ENCODE results near the gene ZER1.

- TF ChIP-seq CREB5 (CRISPR knock-in tag; IDR thresholded peaks at IDR 0.05; ENCODE audit: low read depth) (no peak), BACH2 (CRISPR knock-in tag; IDR thresholded peaks at IDR 0.05; ENCODE audit: borderline replicate concordance) (no peak), GLIS3 (CRISPR knock-in tag; IDR thresholded peaks at IDR 0.05) (no peak), PATZ1 (CRISPR knock-in tag; IDR thresholded peaks at IDR 0.05; ENCODE audit: borderline replicate concordance) (no peak), POU6F1 (CRISPR knock-in tag; IDR thresholded peaks at IDR 0.05; ENCODE audit: borderline replicate concordance, low read depth) (no peak), ESRRG (CRISPR knock-in tag; IDR thresholded peaks at IDR 0.05) (no peak), PPARA (CRISPR knock-in tag; IDR thresholded peaks at IDR 0.05; ENCODE audit: borderline replicate concordance) (no peak), TCF4 (CRISPR knock-in tag; IDR thresholded peaks at IDR 0.05; ENCODE audit: borderline replicate concordance) (no peak), ZNF8 (CRISPR knock-in tag; IDR thresholded peaks at IDR 0.05) (no peak)
Measured at GRCh38 chr9:128787659-128788058, 15.9 kb upstream of the ZER1 start.
